Gastroesophageal sphincter (tissue), 3 donors: ENCODE data around the gene PANK1.

Source experiments
- CTCF ChIP-seq, 4 experiments: fragments of 200-600 bp in 2 of 4; fragments of 450-650 bp in 2 of 4; sonication (generic) in 1 of 4; IDR thresholded peaks; one replicate each; pipeline ENCODE4 v1.5.1; 2017 to 2019; ENCODE audit warnings: antibody characterized with exemption in 4 of 4, mild to moderate bottlenecking in 2 of 4, moderate library complexity in 2 of 4
- POLR2A ChIP-seq, 2 donors: fragments of 450-650 bp; IDR thresholded peaks; one replicate each; pipeline ENCODE4 v1.6.1; 2017; ENCODE audit warnings: antibody characterized with exemption in 2 of 2, mild to moderate bottlenecking in 2 of 2, moderate library complexity in 1 of 2

DNA sequence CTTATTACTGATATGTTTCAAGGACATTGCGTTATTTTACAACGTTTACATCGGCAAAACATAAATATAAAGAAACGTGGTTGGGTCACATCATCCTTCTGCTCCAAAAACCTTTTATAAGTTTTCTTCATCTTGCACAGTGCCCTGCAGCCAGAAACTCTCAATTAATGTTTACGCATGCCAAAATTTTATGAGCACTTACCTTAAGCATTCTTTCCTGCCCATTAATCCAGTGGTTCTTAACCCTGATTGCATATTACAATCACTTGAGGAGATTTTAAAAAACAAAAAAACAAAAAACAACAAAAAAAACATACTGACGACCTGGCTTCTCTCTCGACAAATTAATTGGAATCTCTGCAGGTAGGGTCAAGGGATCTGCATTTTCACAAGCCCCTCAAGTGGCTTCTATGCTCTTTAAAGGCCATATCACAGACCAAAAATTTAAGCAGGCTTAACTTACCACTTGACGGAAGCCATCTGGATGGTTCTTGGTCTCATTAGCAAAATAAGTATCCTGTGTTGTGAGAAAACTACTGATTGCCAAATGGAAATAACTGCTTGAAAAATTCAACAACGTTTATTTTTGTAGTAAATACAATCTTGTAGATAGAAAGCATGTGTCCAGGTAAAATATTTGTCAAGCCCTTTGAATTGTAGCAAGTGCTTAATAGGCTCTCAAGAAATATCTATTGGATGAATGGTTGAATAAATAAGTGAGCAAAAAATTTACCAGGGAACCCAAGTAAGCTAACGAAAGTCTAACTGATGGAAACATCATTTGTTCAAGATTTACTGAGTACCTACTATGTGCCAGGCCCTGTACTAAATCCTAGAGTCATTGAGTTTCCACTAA is 78.7 kb downstream of the PANK1 start:
- TF ChIP-seq CTCF (IDR thresholded peaks at IDR 0.05): no peak
- no peak for TF ChIP-seq POLR2A (IDR thresholded peaks at IDR 0.05)
